ENCODE measurements around the gene LINC01488.

DNA sequence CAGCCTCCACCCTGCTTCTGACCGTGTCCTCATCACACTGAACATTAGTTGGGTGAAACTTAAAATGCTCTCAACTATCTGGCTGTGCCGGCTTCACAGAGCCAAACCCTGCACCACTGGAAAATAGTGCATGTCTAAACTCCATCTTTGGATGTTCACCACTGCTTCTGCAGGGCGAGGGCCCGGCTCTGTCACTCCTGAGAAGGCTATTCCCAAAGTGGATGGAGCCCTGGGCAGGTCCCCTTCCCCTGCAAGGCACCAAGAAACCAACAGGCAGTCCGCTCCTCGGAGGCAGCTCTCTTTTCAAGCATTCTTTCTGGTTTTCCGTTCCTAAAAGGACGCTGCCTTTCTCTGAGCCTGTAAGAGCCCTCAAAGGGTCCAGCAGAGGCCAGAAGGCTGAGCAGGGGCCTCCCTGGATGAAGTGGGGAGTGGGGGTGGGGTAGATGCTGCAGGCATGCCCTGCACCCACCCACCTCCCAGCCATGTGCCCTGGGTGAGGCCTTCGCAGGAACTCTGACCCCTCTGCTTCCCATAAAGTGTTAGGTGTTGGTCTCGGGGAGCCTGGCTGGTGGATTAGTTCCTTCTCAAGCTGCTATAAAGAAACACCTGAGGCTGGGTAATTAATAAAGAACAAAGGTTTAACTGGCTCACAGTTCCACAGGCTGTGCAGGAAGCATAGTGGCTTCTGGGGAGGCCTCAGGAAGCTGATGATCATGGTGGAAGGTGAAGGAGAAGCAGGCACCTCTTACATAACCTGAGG is 23.3 kb downstream of the LINC01488 start:
- TF ChIP-seq ISL1 (CRISPR knock-in tag; IDR thresholded peaks at IDR 0.05) (no peak), ZFP3 (CRISPR knock-in tag; IDR thresholded peaks at IDR 0.05) (no peak), ZNF565 (CRISPR knock-in tag; conservative IDR thresholded peaks at IDR 0.05; ENCODE audit: low read depth) (no peak), ZFP30 (CRISPR knock-in tag; IDR thresholded peaks at IDR 0.05) (no peak), PPARA (CRISPR knock-in tag; IDR thresholded peaks at IDR 0.05; ENCODE audit: borderline replicate concordance) (no peak), TCF4 (CRISPR knock-in tag; IDR thresholded peaks at IDR 0.05; ENCODE audit: borderline replicate concordance) (no peak), ARNTL (CRISPR knock-in tag; IDR thresholded peaks at IDR 0.05; ENCODE audit: borderline replicate concordance, low read depth) (no peak), GLIS3 (CRISPR knock-in tag; IDR thresholded peaks at IDR 0.05) (no peak), RARB (CRISPR knock-in tag; IDR thresholded peaks at IDR 0.05) (no peak)
- TF ChIP-seq, protein P1, sequence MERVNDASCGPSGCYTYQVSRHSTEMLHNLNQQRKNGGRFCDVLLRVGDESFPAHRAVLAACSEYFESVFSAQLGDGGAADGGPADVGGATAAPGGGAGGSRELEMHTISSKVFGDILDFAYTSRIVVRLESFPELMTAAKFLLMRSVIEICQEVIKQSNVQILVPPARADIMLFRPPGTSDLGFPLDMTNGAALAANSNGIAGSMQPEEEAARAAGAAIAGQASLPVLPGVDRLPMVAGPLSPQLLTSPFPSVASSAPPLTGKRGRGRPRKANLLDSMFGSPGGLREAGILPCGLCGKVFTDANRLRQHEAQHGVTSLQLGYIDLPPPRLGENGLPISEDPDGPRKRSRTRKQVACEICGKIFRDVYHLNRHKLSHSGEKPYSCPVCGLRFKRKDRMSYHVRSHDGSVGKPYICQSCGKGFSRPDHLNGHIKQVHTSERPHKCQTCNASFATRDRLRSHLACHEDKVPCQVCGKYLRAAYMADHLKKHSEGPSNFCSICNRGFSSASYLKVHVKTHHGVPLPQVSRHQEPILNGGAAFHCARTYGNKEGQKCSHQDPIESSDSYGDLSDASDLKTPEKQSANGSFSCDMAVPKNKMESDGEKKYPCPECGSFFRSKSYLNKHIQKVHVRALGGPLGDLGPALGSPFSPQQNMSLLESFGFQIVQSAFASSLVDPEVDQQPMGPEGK (CRISPR knock-in tag; IDR thresholded peaks at IDR 0.05; ENCODE audit: borderline replicate concordance), result no peak
- TF ChIP-seq, protein P2, sequence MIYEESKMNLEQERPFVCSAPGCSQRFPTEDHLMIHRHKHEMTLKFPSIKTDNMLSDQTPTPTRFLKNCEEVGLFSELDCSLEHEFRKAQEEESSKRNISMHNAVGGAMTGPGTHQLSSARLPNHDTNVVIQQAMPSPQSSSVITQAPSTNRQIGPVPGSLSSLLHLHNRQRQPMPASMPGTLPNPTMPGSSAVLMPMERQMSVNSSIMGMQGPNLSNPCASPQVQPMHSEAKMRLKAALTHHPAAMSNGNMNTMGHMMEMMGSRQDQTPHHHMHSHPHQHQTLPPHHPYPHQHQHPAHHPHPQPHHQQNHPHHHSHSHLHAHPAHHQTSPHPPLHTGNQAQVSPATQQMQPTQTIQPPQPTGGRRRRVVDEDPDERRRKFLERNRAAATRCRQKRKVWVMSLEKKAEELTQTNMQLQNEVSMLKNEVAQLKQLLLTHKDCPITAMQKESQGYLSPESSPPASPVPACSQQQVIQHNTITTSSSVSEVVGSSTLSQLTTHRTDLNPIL (CRISPR knock-in tag; IDR thresholded peaks at IDR 0.05; ENCODE audit: low read depth), result no peak
- TF ChIP-seq, protein P3, sequence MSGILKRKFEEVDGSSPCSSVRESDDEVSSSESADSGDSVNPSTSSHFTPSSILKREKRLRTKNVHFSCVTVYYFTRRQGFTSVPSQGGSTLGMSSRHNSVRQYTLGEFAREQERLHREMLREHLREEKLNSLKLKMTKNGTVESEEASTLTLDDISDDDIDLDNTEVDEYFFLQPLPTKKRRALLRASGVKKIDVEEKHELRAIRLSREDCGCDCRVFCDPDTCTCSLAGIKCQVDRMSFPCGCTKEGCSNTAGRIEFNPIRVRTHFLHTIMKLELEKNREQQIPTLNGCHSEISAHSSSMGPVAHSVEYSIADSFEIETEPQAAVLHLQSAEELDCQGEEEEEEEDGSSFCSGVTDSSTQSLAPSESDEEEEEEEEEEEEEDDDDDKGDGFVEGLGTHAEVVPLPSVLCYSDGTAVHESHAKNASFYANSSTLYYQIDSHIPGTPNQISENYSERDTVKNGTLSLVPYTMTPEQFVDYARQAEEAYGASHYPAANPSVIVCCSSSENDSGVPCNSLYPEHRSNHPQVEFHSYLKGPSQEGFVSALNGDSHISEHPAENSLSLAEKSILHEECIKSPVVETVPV (CRISPR knock-in tag; IDR thresholded peaks at IDR 0.05), result no peak
